SKM-1 treated with dmso at 0.1 percent for 144 hours (cell line): ENCODE measurements around the gene LSM7.

Source experiments
- DNase-seq: peaks from one replicate; lab custom pipeline; 2025; ENCODE audit not compliant: unreplicated experiment; lab: John Stamatoyannopoulos, UW

LSM7 gene

GRCh38 chr19:2338751-2339643 is 10.6 kb upstream of the LSM7 start:
- DNase-seq, result no peak

- DNase-seq, result no peak
These were observed 9.7 kb upstream of the LSM7 start for GRCh38 chr19:2338055-2338615.

GRCh38 chr19:2337329-2337707 is 8.9 kb upstream of the LSM7 start:
- DNase-seq, result no peak

DNA sequence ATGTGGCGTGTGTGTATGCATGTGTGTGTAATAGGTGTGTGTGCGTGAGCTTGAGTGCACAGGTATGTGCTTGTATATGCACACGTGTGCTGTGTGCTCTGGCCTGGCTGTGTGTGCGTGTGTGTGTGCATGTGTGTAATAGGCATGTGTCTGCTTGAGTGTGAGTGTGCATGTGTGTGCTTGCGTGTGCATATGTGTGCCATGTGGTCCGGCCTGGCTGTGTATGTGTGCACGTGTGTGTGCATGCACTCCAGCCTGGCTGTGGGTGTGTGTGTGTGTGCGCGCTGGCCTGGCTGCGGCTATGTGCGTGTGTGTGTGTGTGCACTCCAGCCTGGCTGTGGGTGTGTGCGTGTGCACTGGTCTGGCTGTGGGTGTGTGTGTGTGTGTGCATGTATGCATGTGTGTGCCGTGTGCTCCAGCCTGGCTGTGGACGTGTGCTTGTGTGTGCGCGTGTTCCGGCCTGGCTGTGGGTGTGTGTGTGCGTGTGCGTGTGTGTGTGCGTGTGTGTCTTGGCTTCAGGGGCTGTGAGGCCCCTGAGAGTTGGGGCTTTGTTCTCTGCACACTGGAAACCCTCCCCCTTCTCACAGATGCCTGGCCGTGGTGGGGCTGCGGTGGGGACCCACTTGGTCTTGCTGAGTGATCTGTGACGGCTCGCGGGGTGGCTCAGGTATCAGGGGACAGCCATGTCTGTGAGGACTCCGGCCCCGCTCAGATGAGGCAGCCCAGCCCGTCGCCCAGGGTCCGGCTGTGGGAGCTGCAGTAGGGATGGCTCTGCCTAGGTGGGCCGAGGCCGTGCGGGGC is 8.3 kb upstream of the LSM7 start:
- no peak for DNase-seq

- DNase-seq, result no peak
These were observed 7.5 kb upstream of the LSM7 start for GRCh38 chr19:2335848-2336247.

DNA sequence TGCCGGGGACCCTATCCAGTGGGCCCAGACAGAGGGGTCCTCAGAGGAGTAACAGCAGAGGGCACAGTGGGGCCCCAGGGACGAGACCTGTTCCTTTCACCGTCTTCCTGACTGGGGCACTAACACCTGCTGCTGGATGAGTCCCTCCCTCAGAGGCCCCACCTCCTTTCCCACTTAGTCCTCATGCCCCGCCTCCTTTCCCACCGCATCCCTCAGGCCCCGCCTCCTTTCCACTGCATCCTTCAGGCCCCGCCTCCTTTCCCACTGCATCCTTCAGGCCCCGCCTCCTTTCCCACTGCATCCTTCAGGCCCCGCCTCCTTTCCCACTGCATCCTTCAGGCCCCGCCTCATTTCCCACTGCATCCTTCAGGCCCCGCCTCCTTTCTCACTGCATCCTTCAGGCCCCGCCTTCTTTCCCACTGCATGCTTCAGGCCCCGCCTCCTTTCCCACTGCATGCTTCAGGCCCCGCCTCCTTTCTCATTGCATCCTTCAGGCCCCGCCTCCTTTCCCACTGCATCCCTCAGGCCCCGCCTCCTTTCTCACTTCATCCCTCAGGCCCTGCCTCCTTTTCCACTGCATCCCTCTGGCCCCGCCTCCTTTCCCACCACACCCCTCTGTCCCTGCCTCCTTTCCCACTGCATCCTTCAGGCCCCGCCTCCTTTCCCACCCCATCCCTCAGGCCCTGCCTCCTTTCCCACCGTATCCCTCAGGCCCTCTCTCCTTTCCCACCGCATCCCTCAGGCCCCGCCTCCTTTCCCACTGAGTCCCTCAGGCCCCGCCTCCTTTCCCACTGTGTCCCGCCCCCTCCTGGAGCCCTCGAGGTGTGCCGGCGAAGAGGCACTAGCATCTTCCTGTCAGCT is 6.8 kb upstream of the LSM7 start:
- no peak for DNase-seq

GRCh38 chr19:2334426-2334825 is 6.0 kb upstream of the LSM7 start:
- no peak for DNase-seq

DNA sequence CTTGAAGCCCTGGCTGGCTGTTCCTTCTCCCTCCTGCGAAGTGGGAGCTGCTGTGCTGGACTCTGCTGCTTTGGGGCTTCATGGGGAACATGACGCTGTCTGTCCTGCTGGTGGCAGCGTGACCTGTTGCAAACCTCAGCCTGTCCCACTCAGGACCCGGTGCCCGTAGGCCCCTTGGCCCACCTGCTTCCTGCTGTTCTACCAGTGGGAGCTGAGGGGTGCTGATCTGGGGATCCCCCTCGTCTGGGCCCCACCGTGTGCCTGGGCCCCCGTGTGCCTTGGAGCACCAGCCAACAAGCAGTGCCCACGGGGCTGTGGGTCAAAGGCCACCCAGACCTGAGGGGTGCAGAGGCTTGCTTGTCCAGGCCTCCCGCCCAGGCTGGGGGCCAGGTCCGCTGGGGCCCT is 5.4 kb upstream of the LSM7 start:
- DNase-seq, result no peak

DNA sequence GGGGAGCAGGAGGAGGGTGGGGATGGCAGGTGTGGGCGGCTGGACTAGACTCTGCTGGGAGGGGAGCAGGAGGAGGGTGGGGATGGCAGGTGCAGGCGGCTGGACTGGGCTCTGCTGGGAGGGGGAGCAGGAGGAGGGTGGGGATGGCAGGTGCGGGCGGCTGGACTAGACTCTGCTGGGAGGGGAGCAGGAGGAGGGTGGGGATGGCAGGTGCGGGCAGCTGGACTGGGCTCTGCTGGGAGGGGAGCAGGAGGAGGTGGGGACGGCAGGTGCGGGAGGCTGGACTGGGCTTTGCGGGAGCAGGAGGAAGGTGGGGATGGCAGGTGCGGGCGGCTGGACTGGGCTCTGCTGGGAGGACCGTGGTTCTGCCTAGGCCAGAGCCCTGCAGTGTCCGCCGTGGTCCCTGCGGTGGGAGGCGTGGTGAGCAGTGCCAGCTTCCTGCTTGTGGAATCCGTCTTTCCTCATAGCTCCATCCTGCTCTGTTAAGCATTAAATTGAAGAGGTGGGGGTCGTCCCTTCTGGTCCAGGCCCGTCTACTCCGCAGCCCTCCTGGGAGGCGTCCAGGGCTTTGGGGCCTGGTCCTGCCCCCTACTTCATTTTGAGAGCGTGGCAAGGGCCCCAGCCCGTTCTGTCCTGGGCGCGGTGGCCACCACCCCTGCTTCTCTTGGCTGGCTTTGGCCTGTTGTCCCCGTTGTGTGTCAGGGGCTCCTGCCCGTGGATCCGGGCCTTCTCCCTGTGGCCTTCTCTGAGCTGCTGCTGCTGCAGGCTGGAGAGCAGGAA is 4.8 kb upstream of the LSM7 start:
- DNase-seq, result no peak

DNA sequence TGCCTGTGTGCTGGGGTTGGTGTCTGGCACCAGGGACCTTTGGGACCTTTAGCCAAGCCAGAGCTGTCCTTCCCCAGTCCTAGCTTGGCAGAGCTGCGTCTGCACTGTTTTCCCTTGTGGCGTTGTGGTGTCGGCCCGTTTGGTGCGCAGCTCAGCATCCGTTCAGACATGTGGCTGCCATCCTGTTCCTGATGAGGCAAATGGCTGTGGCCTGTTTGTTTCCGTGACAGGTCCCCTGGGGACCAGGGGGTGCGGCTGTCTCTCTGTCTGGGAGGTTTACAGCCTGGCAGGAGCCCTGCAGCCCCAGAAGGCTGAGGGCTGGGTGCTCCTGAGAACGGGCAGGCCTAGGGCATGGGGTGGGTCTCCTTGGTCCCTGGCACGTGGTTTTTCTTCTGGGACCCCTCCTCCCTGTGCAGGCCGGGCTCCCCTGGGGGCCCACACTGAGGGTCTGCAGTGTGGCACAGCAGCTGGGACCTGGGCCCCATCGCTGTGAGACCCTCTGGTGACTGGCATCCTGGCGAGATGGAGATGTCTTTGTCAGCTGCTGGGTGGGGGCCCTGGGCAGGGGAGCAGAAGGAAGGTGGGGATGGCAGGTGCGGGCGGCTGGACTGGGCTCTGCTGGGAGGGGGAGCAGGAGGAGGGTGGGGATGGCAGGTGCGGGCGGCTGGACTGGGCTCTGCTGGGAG is 4.1 kb upstream of the LSM7 start:
- DNase-seq, result no peak

DNA sequence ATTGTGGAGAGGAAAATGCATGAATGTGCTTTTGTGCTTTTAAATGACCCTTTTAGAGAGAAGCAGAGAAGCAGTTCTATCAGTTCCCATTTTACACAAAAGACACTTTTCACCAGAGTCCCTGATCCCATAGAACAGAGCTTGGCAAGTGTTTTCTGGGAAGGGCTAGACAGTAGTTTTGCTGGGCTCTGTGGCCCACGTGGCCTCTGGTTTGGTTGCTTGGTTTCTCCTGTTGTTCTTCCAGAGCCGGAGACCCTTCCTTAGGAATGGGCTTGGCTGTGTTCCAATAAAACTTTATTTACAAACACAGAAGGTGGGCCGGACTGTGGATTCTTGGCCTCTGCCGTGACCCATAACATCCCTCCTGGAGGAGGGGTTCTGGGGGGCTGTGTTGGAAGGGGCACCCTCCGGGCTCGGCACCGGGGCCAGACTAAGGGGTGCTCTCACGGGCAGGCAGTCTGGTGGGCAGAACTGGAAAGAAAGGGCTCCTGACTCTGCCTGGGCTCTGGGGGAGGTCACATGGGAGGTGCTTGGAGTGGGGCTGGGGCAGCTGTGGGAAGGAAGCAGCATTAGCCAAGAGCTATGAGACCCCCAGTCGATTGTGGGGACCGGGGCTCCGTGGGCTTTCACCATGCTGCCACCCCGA is 3.3 kb upstream of the LSM7 start:
- DNase-seq, result no peak

DNA sequence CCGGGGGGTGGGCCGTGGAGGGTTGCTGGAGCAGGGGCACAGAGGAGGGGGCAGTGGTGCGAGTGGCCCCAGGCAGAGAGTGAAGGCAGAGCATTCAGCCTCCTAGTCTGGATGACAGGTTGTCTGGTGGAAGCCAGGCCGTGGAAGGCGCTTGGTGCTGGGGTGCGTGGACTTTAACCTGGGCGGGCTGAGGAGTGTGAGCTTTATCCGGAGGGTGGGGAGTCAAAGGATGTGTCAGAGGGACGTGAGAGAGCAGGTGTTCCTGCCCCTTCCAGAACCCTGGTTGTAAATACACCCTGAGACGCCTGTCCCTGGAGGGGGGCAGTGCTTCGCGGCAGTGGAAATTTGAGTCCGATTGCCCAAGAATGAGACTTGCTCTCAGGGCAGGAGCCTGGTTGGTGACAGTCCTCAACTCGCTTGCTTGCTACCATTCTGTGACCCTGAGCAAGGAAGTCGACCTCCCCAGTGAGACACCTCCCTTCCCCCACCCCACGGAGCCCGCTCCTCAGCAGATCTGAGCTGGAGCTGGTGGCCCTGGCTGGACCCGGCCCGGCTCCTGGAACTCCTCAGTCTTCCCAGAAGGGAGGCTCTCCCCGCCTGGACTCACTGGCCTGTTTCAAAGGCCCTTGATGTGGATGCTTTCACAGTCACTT is 2.4 kb upstream of the LSM7 start:
- DNase-seq, result no peak

GRCh38 chr19:2330255-2330631 is 1.9 kb upstream of the LSM7 start:
- DNase-seq, result no peak

- DNase-seq, result no peak
These were observed 1.1 kb upstream of the LSM7 start for GRCh38 chr19:2329501-2329916.

- no peak for DNase-seq
These were observed 728 bp upstream of the LSM7 start for GRCh38 chr19:2329149-2329478.

DNA sequence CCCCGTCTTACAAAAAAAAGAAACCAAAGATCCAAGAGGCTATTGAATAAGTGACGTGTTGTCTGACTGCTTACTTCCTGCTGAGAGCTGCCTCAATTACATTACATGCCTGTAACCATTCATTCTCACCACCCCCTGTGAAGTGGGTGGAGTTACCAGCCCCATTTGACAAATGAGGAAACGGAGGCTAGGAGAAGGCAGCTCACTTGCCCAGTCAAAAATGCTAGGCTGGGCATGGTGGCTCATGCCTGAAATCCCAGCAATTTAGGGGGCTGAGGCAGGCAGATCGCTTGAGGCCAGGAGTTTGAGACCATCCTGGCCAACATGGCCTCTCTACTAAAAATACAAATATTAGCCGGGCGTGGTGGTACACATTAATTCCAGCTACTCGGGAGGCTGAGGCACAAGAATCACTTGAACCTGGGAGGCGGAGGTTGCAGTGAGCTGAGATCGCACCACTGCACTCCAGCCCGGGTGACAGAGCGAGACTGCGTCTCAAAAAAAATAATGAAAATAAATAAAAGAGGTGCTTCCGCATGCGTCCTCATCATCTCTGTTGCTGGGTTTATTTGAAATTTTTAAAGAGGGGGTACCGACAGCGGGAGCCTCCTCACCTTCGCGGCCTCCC is 499 bp downstream of the LSM7 start:
- DNase-seq, result peak; percentile 80

DNA sequence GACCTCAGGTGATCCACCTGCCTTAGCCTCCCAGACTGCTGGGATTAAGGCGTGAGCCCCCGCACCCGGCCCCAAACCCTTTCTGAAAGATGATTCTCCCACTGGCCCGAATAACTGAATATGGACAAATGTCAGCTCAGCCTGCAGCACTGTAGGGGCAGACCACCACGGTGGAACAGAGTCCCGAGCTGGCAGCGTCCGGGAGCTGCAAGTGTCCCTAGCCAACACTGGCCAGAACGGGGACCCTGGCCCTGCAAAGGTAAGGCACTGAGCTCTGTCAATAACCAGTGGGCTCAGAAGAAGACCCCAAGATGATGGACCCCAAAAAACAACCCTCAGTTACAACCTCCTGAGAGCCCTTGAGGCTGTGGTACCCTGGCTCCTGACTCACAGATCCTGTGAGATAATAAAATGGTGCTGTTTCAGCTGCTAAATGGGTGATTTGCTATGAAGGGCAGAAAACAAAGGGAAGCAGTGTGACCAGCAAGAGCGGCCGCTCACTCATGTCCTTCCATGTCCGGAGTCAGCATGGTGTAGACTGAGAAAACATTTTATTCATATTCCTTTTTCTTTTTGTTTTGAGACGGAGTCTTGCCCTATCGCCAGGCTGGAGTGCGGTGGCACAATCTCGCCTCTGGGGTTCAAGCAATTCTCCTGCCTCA is 1.6 kb downstream of the LSM7 start:
- no peak for DNase-seq
